ENCODE measurements around the gene PCDHGA7.

- TF ChIP-seq, protein P1, sequence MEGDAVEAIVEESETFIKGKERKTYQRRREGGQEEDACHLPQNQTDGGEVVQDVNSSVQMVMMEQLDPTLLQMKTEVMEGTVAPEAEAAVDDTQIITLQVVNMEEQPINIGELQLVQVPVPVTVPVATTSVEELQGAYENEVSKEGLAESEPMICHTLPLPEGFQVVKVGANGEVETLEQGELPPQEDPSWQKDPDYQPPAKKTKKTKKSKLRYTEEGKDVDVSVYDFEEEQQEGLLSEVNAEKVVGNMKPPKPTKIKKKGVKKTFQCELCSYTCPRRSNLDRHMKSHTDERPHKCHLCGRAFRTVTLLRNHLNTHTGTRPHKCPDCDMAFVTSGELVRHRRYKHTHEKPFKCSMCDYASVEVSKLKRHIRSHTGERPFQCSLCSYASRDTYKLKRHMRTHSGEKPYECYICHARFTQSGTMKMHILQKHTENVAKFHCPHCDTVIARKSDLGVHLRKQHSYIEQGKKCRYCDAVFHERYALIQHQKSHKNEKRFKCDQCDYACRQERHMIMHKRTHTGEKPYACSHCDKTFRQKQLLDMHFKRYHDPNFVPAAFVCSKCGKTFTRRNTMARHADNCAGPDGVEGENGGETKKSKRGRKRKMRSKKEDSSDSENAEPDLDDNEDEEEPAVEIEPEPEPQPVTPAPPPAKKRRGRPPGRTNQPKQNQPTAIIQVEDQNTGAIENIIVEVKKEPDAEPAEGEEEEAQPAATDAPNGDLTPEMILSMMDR (IDR thresholded peaks at IDR 0.05): no peak
- TF ChIP-seq POLR2A (IDR thresholded peaks at IDR 0.05): no peak
These were observed 10.1 kb downstream of the PCDHGA7 start, which contains the start of gene PCDHGA8 for GRCh38 chr5:141392429-141393198.
